ENCODE data around the gene ANKRD39. TPM values are rescaled to one million over a fixed set of nuclear protein-coding genes. Genes with fewer than 3 reads are reported as not detected.

Gene ANKRD39
- total RNA-seq, 1 donor from 2014 or later = 25.7 TPM

DNA sequence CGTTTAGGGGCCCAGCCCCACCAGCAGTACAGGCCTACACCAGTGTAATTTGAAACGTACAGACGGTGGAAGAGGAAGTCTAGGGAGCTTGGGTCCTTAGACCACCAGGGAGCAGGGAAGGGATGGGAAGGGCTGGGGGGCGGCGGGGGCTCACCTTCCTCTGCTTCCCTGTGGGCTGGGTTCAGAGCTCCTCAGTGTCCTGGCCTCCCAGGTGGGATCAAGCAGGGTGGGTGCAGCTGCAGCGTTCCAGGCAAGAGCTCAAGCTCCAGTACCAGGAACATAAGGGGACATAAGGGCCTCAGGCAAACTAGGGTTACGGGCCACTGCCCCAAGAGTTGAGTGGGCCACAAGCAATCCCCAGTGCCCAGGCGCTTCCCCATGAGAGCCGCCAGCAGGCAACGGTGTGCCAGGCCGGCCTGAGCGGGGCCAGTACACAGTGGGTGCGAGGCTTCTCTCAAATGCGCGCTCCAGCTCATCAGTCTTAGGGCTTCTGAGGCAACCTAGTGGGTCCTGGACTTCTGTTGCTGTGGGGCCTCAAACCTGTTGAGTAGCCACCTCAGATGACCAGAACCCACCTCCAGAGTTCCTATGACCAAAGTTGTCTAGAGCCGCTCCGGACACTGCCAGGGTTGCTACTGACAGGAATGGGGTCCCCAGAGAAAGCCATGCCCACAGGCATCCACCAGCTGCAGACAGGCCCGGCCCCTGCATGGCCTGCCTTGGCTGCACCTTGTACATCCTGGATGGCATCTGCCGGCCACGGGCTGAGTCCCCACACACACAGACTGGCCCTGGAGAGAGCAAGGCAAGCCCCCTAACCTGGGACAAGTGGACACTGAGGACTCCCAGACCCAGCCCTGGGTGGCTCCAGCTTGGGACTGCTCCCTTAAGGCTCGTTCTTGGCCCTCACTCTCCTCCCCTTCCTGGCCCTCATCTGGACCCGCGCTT lies 19.2 kb downstream of the ANKRD39 start:
- Mint-ChIP-seq H3K9me3 (ENCODE audit: unreplicated experiment) (peaks cover 16% of the 10 kb centered on the region), H3K4me3 (ENCODE audit: unreplicated experiment) (no peak overlapping the region), H3K4me1 (ENCODE audit: low read depth, unreplicated experiment) (peaks cover 20% of the 10 kb centered on the region), H3K27ac (ENCODE audit: unreplicated experiment) (no peak overlapping the region), H3K27me3 (ENCODE audit: unreplicated experiment) (peaks cover 3% of the 10 kb centered on the region), H3K36me3 (ENCODE audit: unreplicated experiment) (no peaks in the 10 kb centered on the region)
- TF ChIP-seq, protein P1, sequence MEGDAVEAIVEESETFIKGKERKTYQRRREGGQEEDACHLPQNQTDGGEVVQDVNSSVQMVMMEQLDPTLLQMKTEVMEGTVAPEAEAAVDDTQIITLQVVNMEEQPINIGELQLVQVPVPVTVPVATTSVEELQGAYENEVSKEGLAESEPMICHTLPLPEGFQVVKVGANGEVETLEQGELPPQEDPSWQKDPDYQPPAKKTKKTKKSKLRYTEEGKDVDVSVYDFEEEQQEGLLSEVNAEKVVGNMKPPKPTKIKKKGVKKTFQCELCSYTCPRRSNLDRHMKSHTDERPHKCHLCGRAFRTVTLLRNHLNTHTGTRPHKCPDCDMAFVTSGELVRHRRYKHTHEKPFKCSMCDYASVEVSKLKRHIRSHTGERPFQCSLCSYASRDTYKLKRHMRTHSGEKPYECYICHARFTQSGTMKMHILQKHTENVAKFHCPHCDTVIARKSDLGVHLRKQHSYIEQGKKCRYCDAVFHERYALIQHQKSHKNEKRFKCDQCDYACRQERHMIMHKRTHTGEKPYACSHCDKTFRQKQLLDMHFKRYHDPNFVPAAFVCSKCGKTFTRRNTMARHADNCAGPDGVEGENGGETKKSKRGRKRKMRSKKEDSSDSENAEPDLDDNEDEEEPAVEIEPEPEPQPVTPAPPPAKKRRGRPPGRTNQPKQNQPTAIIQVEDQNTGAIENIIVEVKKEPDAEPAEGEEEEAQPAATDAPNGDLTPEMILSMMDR (IDR thresholded peaks at IDR 0.05; ENCODE audit: partially characterized antibody, unreplicated experiment) = no peak
- DNase-seq = no peak

DNA sequence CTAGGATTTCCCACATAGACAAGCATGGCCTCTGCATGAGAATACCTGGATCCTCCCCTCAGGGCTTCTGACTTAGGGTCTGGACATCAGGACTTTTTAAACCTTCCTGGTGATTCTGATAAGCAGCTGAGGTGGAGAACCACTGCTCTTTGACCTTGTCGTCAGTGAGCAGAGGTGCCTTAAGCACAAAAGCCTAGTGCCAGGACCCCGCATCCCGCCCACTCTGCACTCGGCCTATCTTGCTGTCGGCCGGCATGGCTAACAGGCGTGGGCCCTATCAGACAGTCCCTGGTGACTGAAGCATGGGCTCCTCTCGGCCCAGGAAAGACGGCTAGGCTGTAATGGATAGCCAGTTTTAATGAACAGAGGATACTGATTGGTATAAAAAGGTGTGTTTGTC lies 20.2 kb downstream of the ANKRD39 start:
- DNase-seq = no peak
- Mint-ChIP-seq H3K4me3 (ENCODE audit: unreplicated experiment) (no peak overlapping the region), H3K36me3 (ENCODE audit: unreplicated experiment) (no peaks in the 10 kb centered on the region), H3K27me3 (ENCODE audit: unreplicated experiment) (peaks cover 7% of the 10 kb centered on the region), H3K9me3 (ENCODE audit: unreplicated experiment) (peaks cover 20% of the 10 kb centered on the region), H3K27ac (ENCODE audit: unreplicated experiment) (no peak overlapping the region), H3K4me1 (ENCODE audit: low read depth, unreplicated experiment) (peaks cover 25% of the 10 kb centered on the region)
- TF ChIP-seq, protein P1 (IDR thresholded peaks at IDR 0.05; ENCODE audit: partially characterized antibody, unreplicated experiment) = no peak

DNA sequence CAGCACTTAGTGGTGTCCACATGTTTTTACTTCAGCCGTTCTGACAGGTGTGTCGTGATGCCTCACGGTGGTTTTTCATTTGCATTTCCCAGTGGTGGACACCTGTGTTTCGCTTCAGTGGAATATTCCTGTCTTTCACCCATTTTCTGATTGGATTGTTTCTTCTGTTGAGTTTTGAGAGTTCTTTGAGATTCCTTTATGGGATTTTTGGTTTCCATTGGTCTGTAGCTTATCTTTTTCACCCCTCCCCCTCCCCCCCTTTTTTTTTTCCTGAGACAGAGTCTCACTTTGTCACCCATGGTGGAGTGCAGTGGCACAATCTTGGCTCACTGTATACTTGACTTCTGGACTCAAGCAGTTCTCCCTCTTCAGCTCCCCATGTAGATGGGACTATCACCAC lies 22.0 kb downstream of the ANKRD39 start:
- H3K27me3 Mint-ChIP-seq (ENCODE audit: unreplicated experiment) = peaks cover 11% of the 10 kb centered on the region
- DNase-seq = no peak
- H3K4me1 Mint-ChIP-seq (ENCODE audit: low read depth, unreplicated experiment) = peaks cover 34% of the 10 kb centered on the region
- no peak overlapping the region for H3K4me3 Mint-ChIP-seq (ENCODE audit: unreplicated experiment)
- no peak overlapping the region for H3K27ac Mint-ChIP-seq (ENCODE audit: unreplicated experiment)
- no peaks in the 10 kb centered on the region for H3K36me3 Mint-ChIP-seq (ENCODE audit: unreplicated experiment)
- TF ChIP-seq, protein P1 (IDR thresholded peaks at IDR 0.05; ENCODE audit: partially characterized antibody, unreplicated experiment) = no peak
- H3K9me3 Mint-ChIP-seq (ENCODE audit: unreplicated experiment) = peaks cover 25% of the 10 kb centered on the region

DNA sequence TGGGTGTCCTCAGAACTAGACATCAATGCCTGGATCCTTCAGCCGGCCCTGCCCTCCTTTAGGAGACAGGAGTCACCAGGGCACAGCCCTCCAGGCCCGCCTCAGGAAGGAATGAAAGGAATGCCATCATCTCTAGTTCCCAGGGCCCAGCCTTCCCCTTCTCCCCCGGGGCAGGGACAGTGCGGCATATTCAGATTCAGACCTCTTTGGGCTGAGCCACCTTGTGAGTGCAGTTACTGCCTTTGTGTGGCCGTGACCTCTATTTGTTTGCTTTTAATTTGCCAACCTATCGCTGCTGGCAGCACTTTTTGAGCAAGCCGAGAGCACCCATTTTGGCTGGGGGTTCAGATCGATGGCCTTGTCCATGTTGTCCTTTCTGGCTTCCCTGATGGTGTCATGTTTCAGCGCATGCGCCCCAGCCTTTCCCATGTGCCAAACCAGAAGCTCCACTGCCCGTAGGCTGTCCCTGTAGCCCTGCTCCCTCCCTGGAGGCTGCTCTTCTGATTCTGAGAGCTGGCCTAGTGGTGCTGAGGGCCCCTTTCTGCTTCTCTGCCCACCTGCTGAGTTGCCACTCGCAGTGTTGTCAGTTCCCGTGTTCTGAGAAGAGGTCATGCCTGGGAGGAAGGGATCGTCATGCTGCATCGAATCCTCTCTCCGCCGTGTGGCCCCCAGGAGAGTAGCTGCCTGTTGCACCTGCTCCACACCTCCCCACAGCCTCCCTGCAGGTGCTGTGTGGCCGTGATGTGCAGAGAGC lies 24.9 kb downstream of the ANKRD39 start:
- DNase-seq = peak; percentile 74
- Mint-ChIP-seq H3K9me3 (ENCODE audit: unreplicated experiment) (peaks cover 21% of the 10 kb centered on the region), H3K27ac (ENCODE audit: unreplicated experiment) (peak overlapping the region; percentile 97), H3K4me3 (ENCODE audit: unreplicated experiment) (peak overlapping the region; percentile 80), H3K36me3 (ENCODE audit: unreplicated experiment) (no peaks in the 10 kb centered on the region), H3K27me3 (ENCODE audit: unreplicated experiment) (peaks cover 11% of the 10 kb centered on the region), H3K4me1 (ENCODE audit: low read depth, unreplicated experiment) (peaks cover 31% of the 10 kb centered on the region)
- TF ChIP-seq, protein P1 (IDR thresholded peaks at IDR 0.05; ENCODE audit: partially characterized antibody, unreplicated experiment) = no peak

Data from glutamatergic neuron (in vitro differentiated cells).